Measurements from ENCODE around the gene MAPK13. TPM values are rescaled to one million over a fixed set of nuclear protein-coding genes. Genes with fewer than 3 reads are reported as not detected.

The MAPK13 gene
- total RNA-seq, 1 donor from 2014 or later = 55.7 TPM

GRCh38 chr6:36101691-36102090 is 28.6 kb upstream of the MAPK13 start:
- no peak for DNase-seq (ENCODE audit: low spot score)
- Mint-ChIP-seq H3K9me3 (no peaks in the 10 kb centered on the region), H3K4me3 (no peak overlapping the region), H3K27ac (no peak overlapping the region), H3K4me1 (ENCODE audit: low read depth) (peaks cover 19% of the 10 kb centered on the region), H3K27me3 (ENCODE audit: insufficient read depth) (no peaks in the 10 kb centered on the region), H3K36me3 (ENCODE audit: low read depth) (peaks cover 24% of the 10 kb centered on the region)
- intact Hi-C loops (cut with micrococcal nuclease) = no loop called here

GRCh38 chr6:36102853-36103252 is 27.5 kb upstream of the MAPK13 start:
- H3K27me3 Mint-ChIP-seq (ENCODE audit: insufficient read depth) = no peaks in the 10 kb centered on the region
- H3K36me3 Mint-ChIP-seq (ENCODE audit: low read depth) = peaks cover 32% of the 10 kb centered on the region
- peak overlapping the region; percentile 13 for H3K27ac Mint-ChIP-seq
- intact Hi-C loops (cut with micrococcal nuclease) = no loop called here
- H3K4me3 Mint-ChIP-seq = no peak overlapping the region
- H3K4me1 Mint-ChIP-seq (ENCODE audit: low read depth) = peaks cover 27% of the 10 kb centered on the region
- no peak for DNase-seq (ENCODE audit: low spot score)
- no peaks in the 10 kb centered on the region for H3K9me3 Mint-ChIP-seq

- H3K36me3 Mint-ChIP-seq (ENCODE audit: low read depth) = peaks cover 41% of the 10 kb centered on the region
- no peak for DNase-seq (ENCODE audit: low spot score)
- H3K27me3 Mint-ChIP-seq (ENCODE audit: insufficient read depth) = no peaks in the 10 kb centered on the region
- no peak overlapping the region for H3K27ac Mint-ChIP-seq
- H3K9me3 Mint-ChIP-seq = no peaks in the 10 kb centered on the region
- intact Hi-C loops (cut with micrococcal nuclease) = no loop called here
- peaks cover 34% of the 10 kb centered on the region for H3K4me1 Mint-ChIP-seq (ENCODE audit: low read depth)
- H3K4me3 Mint-ChIP-seq = no peak overlapping the region
Measured at GRCh38 chr6:36104836-36105235, 25.5 kb upstream of the MAPK13 start.

GRCh38 chr6:36109092-36109491 is 21.2 kb upstream of the MAPK13 start:
- Mint-ChIP-seq H3K4me1 (ENCODE audit: low read depth) (peaks cover 49% of the 10 kb centered on the region), H3K4me3 (peak overlapping the region; percentile 45), H3K27me3 (ENCODE audit: insufficient read depth) (no peaks in the 10 kb centered on the region), H3K9me3 (no peaks in the 10 kb centered on the region), H3K36me3 (ENCODE audit: low read depth) (peaks cover 43% of the 10 kb centered on the region), H3K27ac (peak overlapping the region; percentile 84)
- DNase-seq (ENCODE audit: low spot score) = no peak
- intact Hi-C loops (cut with micrococcal nuclease) = no loop called here

- Mint-ChIP-seq H3K27ac (no peak overlapping the region), H3K4me3 (no peak overlapping the region), H3K4me1 (ENCODE audit: low read depth) (peaks cover 57% of the 10 kb centered on the region), H3K9me3 (no peaks in the 10 kb centered on the region), H3K27me3 (ENCODE audit: insufficient read depth) (no peaks in the 10 kb centered on the region), H3K36me3 (ENCODE audit: low read depth) (peaks cover 42% of the 10 kb centered on the region)
- no peak for DNase-seq (ENCODE audit: low spot score)
- intact Hi-C loops (cut with micrococcal nuclease) = no loop called here
Measured at GRCh38 chr6:36110050-36110449, 20.3 kb upstream of the MAPK13 start.

- intact Hi-C loops (cut with micrococcal nuclease) = no loop called here
Measured at GRCh38 chr6:36110863-36111262, 19.4 kb upstream of the MAPK13 start.

GRCh38 chr6:36111526-36111925 is 18.8 kb upstream of the MAPK13 start:
- H3K9me3 Mint-ChIP-seq = no peaks in the 10 kb centered on the region
- no peaks in the 10 kb centered on the region for H3K27me3 Mint-ChIP-seq (ENCODE audit: insufficient read depth)
- intact Hi-C loops (cut with micrococcal nuclease) = no loop called here
- no peak overlapping the region for H3K27ac Mint-ChIP-seq
- peaks cover 42% of the 10 kb centered on the region for H3K36me3 Mint-ChIP-seq (ENCODE audit: low read depth)
- no peak overlapping the region for H3K4me3 Mint-ChIP-seq
- peaks cover 70% of the 10 kb centered on the region for H3K4me1 Mint-ChIP-seq (ENCODE audit: low read depth)
- no peak for DNase-seq (ENCODE audit: low spot score)

More at GRCh38 chr6:36110863-36111262, 19.4 kb upstream of the MAPK13 start:
- H3K27ac Mint-ChIP-seq = no peak overlapping the region
- H3K9me3 Mint-ChIP-seq = no peaks in the 10 kb centered on the region
- no peak for DNase-seq (ENCODE audit: low spot score)
- no peak overlapping the region for H3K4me3 Mint-ChIP-seq
- H3K4me1 Mint-ChIP-seq (ENCODE audit: low read depth) = peaks cover 63% of the 10 kb centered on the region
- H3K27me3 Mint-ChIP-seq (ENCODE audit: insufficient read depth) = no peaks in the 10 kb centered on the region
- H3K36me3 Mint-ChIP-seq (ENCODE audit: low read depth) = peaks cover 38% of the 10 kb centered on the region

GRCh38 chr6:36113049-36113448 is 17.3 kb upstream of the MAPK13 start:
- H3K4me1 Mint-ChIP-seq (ENCODE audit: low read depth) = peaks cover 75% of the 10 kb centered on the region
- H3K4me3 Mint-ChIP-seq = no peak overlapping the region
- intact Hi-C loops (cut with micrococcal nuclease) = no loop called here
- no peaks in the 10 kb centered on the region for H3K9me3 Mint-ChIP-seq
- H3K36me3 Mint-ChIP-seq (ENCODE audit: low read depth) = peaks cover 44% of the 10 kb centered on the region
- H3K27me3 Mint-ChIP-seq (ENCODE audit: insufficient read depth) = no peaks in the 10 kb centered on the region
- DNase-seq (ENCODE audit: low spot score) = no peak
- no peak overlapping the region for H3K27ac Mint-ChIP-seq

GRCh38 chr6:36113703-36114102 is 16.6 kb upstream of the MAPK13 start:
- Mint-ChIP-seq H3K4me3 (no peak overlapping the region), H3K9me3 (no peaks in the 10 kb centered on the region), H3K36me3 (ENCODE audit: low read depth) (peaks cover 43% of the 10 kb centered on the region), H3K4me1 (ENCODE audit: low read depth) (peaks cover 75% of the 10 kb centered on the region), H3K27ac (no peak overlapping the region), H3K27me3 (ENCODE audit: insufficient read depth) (no peaks in the 10 kb centered on the region)
- DNase-seq (ENCODE audit: low spot score) = no peak
- intact Hi-C loops (cut with micrococcal nuclease) = no loop called here

- peaks cover 75% of the 10 kb centered on the region for H3K4me1 Mint-ChIP-seq (ENCODE audit: low read depth)
- no peaks in the 10 kb centered on the region for H3K9me3 Mint-ChIP-seq
- peaks cover 41% of the 10 kb centered on the region for H3K36me3 Mint-ChIP-seq (ENCODE audit: low read depth)
- H3K4me3 Mint-ChIP-seq = peak overlapping the region; percentile 57
- no peak for DNase-seq (ENCODE audit: low spot score)
- H3K27me3 Mint-ChIP-seq (ENCODE audit: insufficient read depth) = no peaks in the 10 kb centered on the region
- H3K27ac Mint-ChIP-seq = peak overlapping the region; percentile 89
- intact Hi-C loops (cut with micrococcal nuclease) = no loop called here
Measured at GRCh38 chr6:36114798-36115408, 15.4 kb upstream of the MAPK13 start.

GRCh38 chr6:36115412-36115811 is 14.9 kb upstream of the MAPK13 start:
- no peaks in the 10 kb centered on the region for H3K9me3 Mint-ChIP-seq
- H3K4me1 Mint-ChIP-seq (ENCODE audit: low read depth) = peaks cover 75% of the 10 kb centered on the region
- H3K4me3 Mint-ChIP-seq = no peak overlapping the region
- H3K36me3 Mint-ChIP-seq (ENCODE audit: low read depth) = peaks cover 38% of the 10 kb centered on the region
- peak overlapping the region; percentile 52 for H3K27ac Mint-ChIP-seq
- H3K27me3 Mint-ChIP-seq (ENCODE audit: insufficient read depth) = no peaks in the 10 kb centered on the region
- DNase-seq (ENCODE audit: low spot score) = no peak
- intact Hi-C loops (cut with micrococcal nuclease) = no loop called here

GRCh38 chr6:36116066-36116864 is 14.0 kb upstream of the MAPK13 start:
- Mint-ChIP-seq H3K27me3 (ENCODE audit: insufficient read depth) (no peaks in the 10 kb centered on the region), H3K36me3 (ENCODE audit: low read depth) (peaks cover 37% of the 10 kb centered on the region), H3K9me3 (no peaks in the 10 kb centered on the region), H3K4me1 (ENCODE audit: low read depth) (peaks cover 83% of the 10 kb centered on the region), H3K27ac (no peak overlapping the region), H3K4me3 (no peak overlapping the region)
- intact Hi-C loops (cut with micrococcal nuclease) = no loop called here
- no peak for DNase-seq (ENCODE audit: low spot score)

GRCh38 chr6:36116943-36117342 is 13.4 kb upstream of the MAPK13 start:
- H3K4me3 Mint-ChIP-seq = no peak overlapping the region
- no peaks in the 10 kb centered on the region for H3K9me3 Mint-ChIP-seq
- peaks cover 33% of the 10 kb centered on the region for H3K36me3 Mint-ChIP-seq (ENCODE audit: low read depth)
- intact Hi-C loops (cut with micrococcal nuclease) = no loop called here
- H3K27ac Mint-ChIP-seq = no peak overlapping the region
- no peak for DNase-seq (ENCODE audit: low spot score)
- peaks cover 90% of the 10 kb centered on the region for H3K4me1 Mint-ChIP-seq (ENCODE audit: low read depth)
- H3K27me3 Mint-ChIP-seq (ENCODE audit: insufficient read depth) = no peaks in the 10 kb centered on the region

Data from activated T-helper 1 cell treated with anti-CD3 and anti-CD28 coated beads, Interleukin-12 subunit alpha, Interleukin-12 subunit beta, Interleukin-2, Interleukin-4 antibody, amounts not matched to agents 30 ng/mL and 10 ng/mL and 1 ng/mL, durations not matched to agents 14 hours and 24 hours and 36 hours (primary cell).